ENCODE data around the gene PIP5K1C. TPM values are rescaled to one million over a fixed set of nuclear protein-coding genes. Genes with fewer than 3 reads are reported as not detected.

The PIP5K1C gene
- polyA plus RNA-seq, 1 donor from 2014 or later, result 11.5 TPM

DNA sequence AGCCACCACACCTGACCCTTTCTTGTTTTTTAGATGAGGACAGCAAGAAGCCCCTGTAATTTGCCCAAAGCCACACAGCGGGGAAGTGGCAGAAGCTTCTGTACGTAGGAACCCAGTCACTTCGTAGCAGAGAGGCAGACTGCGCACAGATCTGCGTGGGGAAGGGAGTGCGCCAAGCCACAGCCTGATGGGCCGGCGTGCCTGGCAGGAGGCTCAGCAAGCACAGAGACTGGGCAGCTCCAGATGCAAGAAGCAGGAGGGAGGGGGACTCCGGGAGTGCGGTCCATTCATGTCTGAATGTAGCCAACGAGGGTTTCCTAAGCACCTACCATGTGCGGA, 7.6 kb upstream of the PIP5K1C start:
- no peaks in the 10 kb centered on the region for H3K36me3 Mint-ChIP-seq
- peaks cover 12% of the 10 kb centered on the region for H3K27me3 Mint-ChIP-seq
- no peak overlapping the region for H3K4me3 Mint-ChIP-seq
- H3K27ac Mint-ChIP-seq, result no peak overlapping the region
- H3K4me1 Mint-ChIP-seq, result peaks cover 0 to 2% (median 0%) of the 10 kb centered on the region in 3 donors
- H3K9me3 Mint-ChIP-seq, result no peaks in the 10 kb centered on the region

DNA sequence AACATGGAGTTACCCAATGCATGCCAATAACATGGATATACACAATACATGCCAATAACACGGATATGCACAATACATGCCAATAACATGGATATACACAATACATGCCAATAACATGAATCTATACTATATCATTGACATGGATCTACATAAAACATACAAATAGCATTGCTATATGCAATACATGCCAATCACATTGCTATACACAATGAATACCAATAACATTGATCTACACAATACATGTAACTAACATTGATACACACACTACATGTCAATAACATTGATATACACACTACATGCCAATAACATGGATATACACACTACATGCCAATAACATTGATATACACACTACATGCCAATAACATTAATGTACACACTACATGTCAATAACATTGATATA, 932 bp upstream of the PIP5K1C start:
- H3K27ac Mint-ChIP-seq, result peak overlapping the region in 1 of 3 donors; percentile 3
- H3K4me3 Mint-ChIP-seq, result peak overlapping the region; percentile 63 to 83 (median 76)
- no peaks in the 10 kb centered on the region for H3K27me3 Mint-ChIP-seq
- no peaks in the 10 kb centered on the region for H3K9me3 Mint-ChIP-seq
- H3K36me3 Mint-ChIP-seq, result no peaks in the 10 kb centered on the region
- peaks cover 12 to 16% (median 14%) of the 10 kb centered on the region in 3 donors for H3K4me1 Mint-ChIP-seq

DNA sequence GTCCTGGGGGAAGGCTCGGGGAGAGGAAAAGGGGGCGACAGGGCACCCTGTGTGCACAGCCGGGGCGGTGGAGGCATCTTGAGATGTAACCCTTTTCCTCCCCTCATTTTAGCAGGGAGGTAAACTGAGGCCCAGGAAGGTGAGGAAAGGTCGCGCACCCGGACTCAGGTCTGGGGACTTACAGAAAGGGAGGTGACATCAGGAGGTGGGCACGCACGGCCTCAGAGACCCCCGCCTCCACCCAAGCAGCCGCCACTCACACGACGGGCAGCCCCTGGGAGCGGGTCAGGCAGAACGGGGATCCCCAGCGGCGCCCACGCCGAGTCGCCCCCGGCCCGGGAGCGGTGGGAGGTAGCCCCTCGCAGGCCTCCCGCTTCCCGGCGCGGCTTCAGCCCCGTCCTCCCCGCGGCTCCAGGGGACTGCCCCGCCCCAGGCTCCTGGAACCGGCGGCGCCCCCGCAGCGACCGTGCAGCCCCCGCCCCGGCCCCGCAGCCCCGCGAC, 477 bp downstream of the PIP5K1C start:
- Mint-ChIP-seq H3K4me3 (peak overlapping the region; percentile 83 to 95 (median 92)), H3K4me1 (peaks cover 12 to 15% (median 14%) of the 10 kb centered on the region in 3 donors), H3K9me3 (no peaks in the 10 kb centered on the region), H3K36me3 (no peaks in the 10 kb centered on the region), H3K27ac (peak overlapping the region; percentile 39 to 81 (median 70)), H3K27me3 (no peaks in the 10 kb centered on the region)

DNA sequence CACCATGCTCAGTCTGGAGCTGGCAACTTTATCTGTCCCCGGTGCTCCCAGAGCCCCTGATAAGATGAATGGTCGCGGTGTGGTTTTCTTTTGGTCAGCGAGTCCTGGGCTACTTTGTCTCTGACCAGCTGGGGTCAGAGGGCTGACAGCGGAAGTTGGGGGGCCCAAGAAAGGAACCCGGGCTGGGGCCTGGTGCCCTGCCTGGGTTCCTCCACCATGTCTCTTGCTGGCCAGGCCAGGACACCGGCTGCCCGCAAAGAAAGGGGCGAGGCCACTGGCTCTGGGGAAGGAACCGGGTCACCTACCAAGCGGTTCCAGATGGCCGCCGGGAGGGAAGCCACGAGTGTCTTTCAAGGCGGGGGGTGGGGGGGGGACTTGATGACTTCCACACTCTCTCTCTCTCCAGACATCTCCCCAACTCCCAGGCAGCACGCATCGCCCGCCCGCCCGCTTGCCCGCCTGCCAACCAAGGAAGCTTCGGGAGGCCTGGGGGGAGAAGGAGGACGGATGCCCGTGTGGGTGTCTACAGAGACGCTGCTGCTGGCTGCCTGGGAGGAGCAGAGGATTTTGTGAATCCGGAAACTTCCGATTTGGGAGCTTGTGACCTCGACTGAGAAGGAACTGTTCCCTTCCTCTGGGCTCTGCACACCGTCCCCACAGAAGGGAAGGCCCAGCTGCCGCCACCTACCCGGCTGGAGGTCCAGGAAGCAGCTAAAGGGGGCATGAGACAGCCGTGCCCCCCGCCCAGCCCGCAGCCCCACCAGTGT, 1.1 kb downstream of the PIP5K1C start:
- no peaks in the 10 kb centered on the region for H3K36me3 Mint-ChIP-seq
- peak overlapping the region; percentile 83 to 95 (median 92) for H3K4me3 Mint-ChIP-seq
- no peaks in the 10 kb centered on the region for H3K27me3 Mint-ChIP-seq
- peaks cover 12 to 15% (median 14%) of the 10 kb centered on the region in 3 donors for H3K4me1 Mint-ChIP-seq
- H3K9me3 Mint-ChIP-seq, result no peaks in the 10 kb centered on the region
- H3K27ac Mint-ChIP-seq, result peak overlapping the region; percentile 39 to 81 (median 70)

DNA sequence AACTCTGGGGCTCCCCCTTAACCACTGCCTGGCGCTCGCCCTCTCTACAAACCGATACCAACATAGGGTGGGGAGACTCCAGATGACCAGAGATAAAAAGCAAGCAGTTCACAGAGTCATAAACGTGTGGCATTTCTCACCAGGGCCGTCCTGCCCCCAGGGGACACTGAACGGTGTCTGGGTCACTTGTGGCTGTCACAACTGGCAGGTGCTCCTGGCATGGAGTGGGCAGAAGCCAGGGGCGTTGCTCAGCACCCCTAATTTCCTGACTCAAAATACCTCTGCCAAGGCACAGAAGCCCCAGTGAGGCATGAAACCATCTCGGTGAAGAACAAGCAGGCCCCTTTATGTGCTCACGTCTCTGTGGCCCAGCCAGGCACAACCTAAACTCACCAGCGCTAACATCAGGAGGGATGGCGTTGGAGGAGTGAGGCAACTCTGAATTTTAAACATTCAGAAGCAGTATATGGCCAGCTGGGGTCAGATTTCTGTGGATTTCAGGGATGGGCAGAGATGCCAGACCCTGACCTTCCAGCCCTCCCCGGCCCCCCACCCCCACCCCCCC, 1.8 kb downstream of the PIP5K1C start:
- Mint-ChIP-seq H3K9me3 (no peaks in the 10 kb centered on the region), H3K4me3 (peak overlapping the region; percentile 55 to 95 (median 84)), H3K4me1 (peaks cover 12 to 15% (median 14%) of the 10 kb centered on the region in 3 donors), H3K27ac (peak overlapping the region in 1 of 3 donors; percentile 81), H3K36me3 (no peaks in the 10 kb centered on the region), H3K27me3 (no peaks in the 10 kb centered on the region)

DNA sequence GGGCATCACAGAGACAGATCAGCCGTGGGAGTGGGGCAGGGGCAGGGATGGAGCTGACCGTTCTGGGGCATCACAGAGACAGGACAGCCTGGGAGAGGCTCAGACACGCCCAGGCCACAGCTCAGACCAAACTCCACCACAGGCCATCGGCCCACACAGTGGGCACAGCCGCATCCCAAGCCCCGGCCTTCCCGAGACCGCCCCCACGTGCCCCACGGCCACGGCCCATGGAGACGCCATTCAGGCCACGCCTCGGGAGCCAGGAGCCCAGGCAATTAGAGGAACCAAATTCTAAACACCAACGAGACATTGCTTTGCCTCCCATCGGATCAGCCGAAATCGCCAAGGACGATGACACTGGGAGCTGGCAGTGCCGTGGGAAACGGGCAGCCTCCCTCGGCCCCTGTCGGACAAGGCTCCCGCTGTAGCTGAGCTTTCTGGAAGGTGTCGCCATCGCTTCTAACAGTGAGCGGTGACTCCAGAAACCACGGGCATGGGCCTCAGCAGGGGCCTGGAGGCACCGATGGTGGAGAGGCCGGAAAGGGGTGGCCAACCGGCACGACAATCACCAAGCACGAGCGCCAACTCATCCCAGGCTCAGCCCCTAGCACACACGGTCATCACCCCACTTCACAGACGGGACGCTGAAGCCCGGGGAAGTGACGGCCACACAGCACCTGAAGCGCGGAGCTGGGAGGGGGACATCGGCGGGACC, 2.4 kb downstream of the PIP5K1C start:
- peaks cover 12 to 15% (median 14%) of the 10 kb centered on the region in 3 donors for H3K4me1 Mint-ChIP-seq
- H3K9me3 Mint-ChIP-seq, result no peaks in the 10 kb centered on the region
- no peak overlapping the region for H3K27ac Mint-ChIP-seq

DNA sequence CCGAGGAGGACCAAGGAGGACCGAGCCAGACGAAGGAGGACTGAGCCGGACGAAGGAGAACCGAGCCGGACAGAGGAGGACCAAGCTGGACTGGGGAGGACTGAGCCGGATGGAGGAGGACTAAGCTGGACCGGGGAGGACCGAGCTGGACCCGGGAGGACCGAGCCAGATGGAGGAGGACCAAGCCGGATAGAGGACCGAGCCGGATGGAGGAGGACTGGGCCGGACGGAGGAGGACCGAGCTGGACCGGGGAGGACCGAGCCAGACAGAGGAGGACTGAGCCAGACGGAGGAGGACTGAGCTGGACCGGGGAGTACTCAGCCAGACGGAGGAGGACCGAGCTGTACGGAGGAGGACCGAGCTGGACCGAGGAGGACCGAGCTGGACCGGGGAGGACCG, 3.2 kb downstream of the PIP5K1C start:
- no peaks in the 10 kb centered on the region for H3K27me3 Mint-ChIP-seq
- H3K27ac Mint-ChIP-seq, result no peak overlapping the region
- no peaks in the 10 kb centered on the region for H3K9me3 Mint-ChIP-seq
- H3K36me3 Mint-ChIP-seq, result no peaks in the 10 kb centered on the region
- peak overlapping the region in 2 of 4 donors; percentile 12 to 38 for H3K4me3 Mint-ChIP-seq
- peaks cover 12 to 17% (median 14%) of the 10 kb centered on the region in 3 donors for H3K4me1 Mint-ChIP-seq

More for the DNA sequence above, 2.4 kb downstream of the PIP5K1C start:
- H3K27me3 Mint-ChIP-seq, result no peaks in the 10 kb centered on the region
- peak overlapping the region; percentile 28 to 95 (median 72) for H3K4me3 Mint-ChIP-seq
- H3K36me3 Mint-ChIP-seq, result no peaks in the 10 kb centered on the region

DNA sequence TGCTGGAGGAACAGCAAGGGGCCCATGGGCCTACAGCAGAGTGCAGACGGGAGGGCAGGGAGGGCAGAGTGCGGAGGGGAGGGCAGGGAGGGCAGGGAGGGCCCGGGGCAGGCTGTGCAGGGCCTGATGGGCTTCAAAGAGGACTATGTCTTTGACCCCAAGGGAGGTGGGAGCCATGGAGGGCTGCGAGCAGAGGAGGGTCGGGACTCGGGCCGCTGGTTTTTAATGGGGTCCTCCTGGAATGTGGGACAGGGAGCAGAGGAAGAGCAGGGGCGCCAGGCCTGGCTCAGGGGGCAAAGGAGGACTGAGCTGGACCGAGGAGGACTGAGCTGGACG, 3.6 kb downstream of the PIP5K1C start:
- peaks cover 12 to 17% (median 14%) of the 10 kb centered on the region in 3 donors for H3K4me1 Mint-ChIP-seq
- H3K27ac Mint-ChIP-seq, result no peak overlapping the region
- H3K27me3 Mint-ChIP-seq, result no peaks in the 10 kb centered on the region
- H3K36me3 Mint-ChIP-seq, result no peaks in the 10 kb centered on the region
- peak overlapping the region in 2 of 4 donors; percentile 38 to 39 for H3K4me3 Mint-ChIP-seq
- no peaks in the 10 kb centered on the region for H3K9me3 Mint-ChIP-seq

DNA sequence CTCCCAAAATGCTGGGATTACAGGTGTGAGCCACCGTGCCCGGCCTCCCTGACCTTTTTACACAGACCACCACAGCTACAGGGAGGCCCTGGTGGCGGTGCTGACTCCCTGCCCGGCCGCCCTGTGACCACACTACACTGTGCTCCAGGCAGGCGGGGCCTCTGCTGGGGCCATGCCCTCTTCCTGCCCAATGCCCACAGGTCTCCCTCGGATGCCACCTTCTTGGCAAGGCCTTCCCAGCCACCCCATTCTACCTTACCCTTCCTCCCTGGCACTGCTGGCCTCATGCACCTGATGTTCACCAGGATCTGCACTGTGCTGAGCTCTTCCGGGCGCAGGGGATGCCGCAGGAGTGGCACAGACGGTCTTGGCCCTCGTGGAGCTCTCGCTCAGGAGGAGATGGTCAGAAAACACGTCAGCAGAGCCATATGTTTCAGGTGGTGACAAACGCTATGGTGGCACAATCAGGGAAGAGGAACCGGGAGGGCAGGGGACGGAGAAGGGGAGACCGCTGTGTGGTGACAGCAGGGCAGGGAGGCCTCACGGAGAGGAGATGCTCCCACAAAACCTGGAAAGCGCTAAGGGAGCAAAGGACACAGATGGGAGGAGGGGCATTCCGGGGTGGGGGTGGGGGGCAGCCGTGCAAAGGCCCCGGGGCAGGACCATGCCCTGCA, 4.1 kb downstream of the PIP5K1C start:
- H3K36me3 Mint-ChIP-seq, result no peaks in the 10 kb centered on the region
- peak overlapping the region in 1 of 4 donors; percentile 38 for H3K4me3 Mint-ChIP-seq
- H3K27me3 Mint-ChIP-seq, result no peaks in the 10 kb centered on the region
- H3K4me1 Mint-ChIP-seq, result peaks cover 12 to 17% (median 14%) of the 10 kb centered on the region in 3 donors
- peak overlapping the region in 1 of 3 donors; percentile 43 for H3K27ac Mint-ChIP-seq
- H3K9me3 Mint-ChIP-seq, result no peaks in the 10 kb centered on the region

DNA sequence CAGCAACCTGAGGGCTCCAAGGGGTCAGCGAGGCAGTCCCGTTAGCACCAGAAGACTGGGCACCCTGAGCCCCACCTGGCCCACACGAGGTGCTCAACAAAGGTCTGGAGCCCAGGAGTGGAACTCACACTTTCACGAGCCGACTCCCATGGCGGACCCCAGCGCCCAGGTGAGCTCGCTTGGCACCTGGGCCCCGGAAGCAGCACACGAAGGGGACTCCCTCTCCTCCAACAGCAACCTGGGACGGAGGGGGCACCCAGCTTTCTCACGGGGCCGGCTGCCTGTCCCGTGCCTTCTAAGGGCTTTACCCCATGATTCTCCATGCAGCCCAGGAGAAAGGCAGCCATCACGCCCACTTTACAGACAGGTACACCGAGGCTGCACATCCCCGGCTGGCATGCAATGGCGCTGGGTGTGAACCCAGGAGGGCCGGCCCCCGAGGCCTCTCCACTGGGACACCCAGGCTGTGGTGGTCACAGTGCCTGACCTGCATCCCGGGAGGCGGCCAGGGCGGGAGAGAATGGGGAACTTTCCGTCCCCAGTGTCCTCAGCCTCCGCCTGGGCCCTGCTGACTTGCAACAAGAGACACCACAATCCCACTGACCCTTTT, 5.0 kb downstream of the PIP5K1C start:
- Mint-ChIP-seq H3K4me1 (peaks cover 8 to 12% (median 11%) of the 10 kb centered on the region in 3 donors), H3K36me3 (no peaks in the 10 kb centered on the region), H3K4me3 (no peak overlapping the region), H3K27ac (no peak overlapping the region), H3K9me3 (no peaks in the 10 kb centered on the region), H3K27me3 (no peaks in the 10 kb centered on the region)

DNA sequence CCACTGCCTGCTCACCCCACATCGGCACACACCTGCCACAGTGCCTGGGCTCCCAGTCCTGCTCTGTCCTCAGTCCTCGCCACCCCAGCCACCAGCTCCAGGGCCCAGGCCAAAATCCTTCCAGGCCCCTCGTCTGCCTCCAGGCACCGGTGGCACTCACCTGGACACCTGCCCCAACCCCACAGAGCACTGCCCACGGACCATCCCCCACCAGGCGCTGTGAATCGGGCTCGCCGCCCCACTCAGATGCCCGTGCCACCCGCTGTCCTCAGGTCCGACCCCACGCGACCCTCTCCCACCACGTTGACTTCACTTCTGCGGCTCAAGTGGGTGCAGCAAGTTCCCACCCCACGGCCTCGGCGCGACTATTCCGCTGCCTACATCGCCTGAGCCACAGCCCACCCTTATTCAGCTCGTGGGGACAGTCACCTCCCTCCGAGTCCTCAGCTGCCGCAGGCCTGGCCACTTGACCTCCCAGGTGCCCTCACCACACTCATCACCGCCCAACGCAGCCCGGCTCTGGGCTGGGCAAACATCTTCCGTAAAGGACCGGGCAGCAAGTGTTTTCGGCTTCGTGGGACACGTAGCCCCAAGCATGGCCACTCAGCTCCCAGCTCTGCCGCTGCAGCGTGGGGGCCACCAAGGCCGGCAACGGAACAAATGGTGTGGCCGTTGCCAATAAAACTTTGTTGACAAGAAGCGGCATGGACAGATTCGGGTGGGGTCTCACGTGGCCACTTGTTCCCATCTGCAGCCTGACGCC, 5.7 kb downstream of the PIP5K1C start:
- Mint-ChIP-seq H3K27ac (no peak overlapping the region), H3K9me3 (no peaks in the 10 kb centered on the region), H3K4me3 (no peak overlapping the region), H3K27me3 (no peaks in the 10 kb centered on the region), H3K36me3 (no peaks in the 10 kb centered on the region), H3K4me1 (peaks cover 7 to 13% (median 12%) of the 10 kb centered on the region in 3 donors)

DNA sequence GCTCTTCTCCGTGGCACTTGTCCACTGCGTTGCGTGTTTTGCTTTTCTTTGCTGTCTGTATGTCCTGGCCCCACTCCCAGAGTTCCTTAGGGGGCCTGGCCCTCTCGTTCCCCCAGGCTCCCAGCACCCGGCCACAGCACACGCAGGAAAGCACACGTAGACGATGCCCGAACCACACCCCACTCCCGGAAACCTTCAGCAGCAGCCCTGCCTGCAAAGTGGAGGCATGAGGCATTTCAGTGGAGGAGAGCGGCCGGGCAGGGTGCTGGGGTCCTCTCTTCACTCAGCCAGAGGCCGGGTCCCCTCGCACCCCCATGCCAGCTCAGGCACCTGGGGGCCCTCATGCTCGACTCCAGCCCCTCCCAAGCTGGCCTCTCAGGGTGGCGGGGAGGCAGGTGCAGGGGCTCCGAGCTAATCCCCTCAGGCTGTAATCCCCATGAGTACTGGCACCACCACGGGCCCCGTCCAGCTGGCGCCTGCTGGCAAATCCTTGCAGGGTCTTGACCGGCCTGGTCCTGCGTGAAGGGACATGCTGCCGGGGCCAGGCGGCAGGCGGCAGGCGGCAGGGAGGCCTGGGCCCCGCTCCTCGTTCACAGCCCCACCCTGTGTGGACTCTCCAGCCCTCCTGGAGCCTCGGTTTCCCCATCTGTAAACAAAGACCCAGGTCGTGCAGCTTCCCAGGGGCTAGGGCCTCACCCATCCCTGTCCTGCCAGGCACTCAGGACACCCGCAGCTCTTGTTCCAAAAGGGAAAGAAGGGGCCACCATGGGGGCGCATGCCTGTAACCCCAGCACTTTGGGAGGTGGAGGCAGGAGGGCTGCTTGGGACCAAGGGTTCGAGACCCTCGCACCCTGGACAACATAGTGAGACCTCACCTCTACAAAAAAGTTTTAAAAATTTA, 7.0 kb downstream of the PIP5K1C start:
- H3K27me3 Mint-ChIP-seq, result no peaks in the 10 kb centered on the region
- H3K4me1 Mint-ChIP-seq, result peaks cover 2 to 12% (median 9%) of the 10 kb centered on the region in 3 donors
- H3K27ac Mint-ChIP-seq, result no peak overlapping the region
- no peaks in the 10 kb centered on the region for H3K9me3 Mint-ChIP-seq
- no peak overlapping the region for H3K4me3 Mint-ChIP-seq
- H3K36me3 Mint-ChIP-seq, result no peaks in the 10 kb centered on the region
